ENCODE measurements around the gene KIF26A.
"Not testable (repeated sequence)": the region's sequence is repeated elsewhere in the genome, so short reads cannot be mapped to it uniquely, and the experiment has no call there.

The KIF26A gene

DNA sequence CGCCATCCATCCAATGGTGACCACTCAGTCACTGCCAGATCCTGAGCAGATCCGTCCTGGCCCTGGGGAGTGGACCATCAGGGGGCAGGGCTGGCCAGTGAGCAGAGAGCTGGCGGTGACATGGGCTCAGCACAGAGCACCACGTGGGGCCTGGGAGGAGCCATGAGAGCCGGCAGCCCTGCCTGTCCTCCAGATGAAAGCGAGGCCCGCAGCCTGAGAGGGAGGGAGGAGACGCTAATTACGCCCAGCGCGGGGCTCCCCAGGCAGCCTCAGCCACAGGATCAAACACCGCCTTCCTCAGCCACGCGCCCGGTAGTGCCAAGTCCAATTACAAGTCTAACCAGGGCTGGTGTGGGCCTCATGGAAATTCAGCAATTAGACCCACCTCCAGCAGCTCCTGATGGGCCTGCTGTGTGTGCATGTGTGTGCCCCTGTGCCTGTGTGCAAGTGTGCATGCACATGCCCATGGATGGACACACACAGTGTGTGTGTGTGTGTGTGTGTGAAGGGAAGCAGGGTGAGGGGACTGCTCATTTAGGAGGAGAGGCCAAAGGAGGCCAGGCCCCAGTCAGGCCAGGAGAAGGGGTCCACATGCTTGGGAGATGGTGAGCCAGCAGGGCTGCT is 68.0 kb downstream of the KIF26A start:
- ChIA-PET POLR2A (ENCODE audit: low non-redundant PET) (no interaction called here), CTCF (no interaction called here)
- DNase-seq (ENCODE audit: low spot score): no peak
- TF ChIP-seq, protein P1, sequence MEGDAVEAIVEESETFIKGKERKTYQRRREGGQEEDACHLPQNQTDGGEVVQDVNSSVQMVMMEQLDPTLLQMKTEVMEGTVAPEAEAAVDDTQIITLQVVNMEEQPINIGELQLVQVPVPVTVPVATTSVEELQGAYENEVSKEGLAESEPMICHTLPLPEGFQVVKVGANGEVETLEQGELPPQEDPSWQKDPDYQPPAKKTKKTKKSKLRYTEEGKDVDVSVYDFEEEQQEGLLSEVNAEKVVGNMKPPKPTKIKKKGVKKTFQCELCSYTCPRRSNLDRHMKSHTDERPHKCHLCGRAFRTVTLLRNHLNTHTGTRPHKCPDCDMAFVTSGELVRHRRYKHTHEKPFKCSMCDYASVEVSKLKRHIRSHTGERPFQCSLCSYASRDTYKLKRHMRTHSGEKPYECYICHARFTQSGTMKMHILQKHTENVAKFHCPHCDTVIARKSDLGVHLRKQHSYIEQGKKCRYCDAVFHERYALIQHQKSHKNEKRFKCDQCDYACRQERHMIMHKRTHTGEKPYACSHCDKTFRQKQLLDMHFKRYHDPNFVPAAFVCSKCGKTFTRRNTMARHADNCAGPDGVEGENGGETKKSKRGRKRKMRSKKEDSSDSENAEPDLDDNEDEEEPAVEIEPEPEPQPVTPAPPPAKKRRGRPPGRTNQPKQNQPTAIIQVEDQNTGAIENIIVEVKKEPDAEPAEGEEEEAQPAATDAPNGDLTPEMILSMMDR (conservative IDR thresholded peaks at IDR 0.05; ENCODE audit: low read depth): no peak
- no peak overlapping the region for H3K27ac ChIP-seq

DNA sequence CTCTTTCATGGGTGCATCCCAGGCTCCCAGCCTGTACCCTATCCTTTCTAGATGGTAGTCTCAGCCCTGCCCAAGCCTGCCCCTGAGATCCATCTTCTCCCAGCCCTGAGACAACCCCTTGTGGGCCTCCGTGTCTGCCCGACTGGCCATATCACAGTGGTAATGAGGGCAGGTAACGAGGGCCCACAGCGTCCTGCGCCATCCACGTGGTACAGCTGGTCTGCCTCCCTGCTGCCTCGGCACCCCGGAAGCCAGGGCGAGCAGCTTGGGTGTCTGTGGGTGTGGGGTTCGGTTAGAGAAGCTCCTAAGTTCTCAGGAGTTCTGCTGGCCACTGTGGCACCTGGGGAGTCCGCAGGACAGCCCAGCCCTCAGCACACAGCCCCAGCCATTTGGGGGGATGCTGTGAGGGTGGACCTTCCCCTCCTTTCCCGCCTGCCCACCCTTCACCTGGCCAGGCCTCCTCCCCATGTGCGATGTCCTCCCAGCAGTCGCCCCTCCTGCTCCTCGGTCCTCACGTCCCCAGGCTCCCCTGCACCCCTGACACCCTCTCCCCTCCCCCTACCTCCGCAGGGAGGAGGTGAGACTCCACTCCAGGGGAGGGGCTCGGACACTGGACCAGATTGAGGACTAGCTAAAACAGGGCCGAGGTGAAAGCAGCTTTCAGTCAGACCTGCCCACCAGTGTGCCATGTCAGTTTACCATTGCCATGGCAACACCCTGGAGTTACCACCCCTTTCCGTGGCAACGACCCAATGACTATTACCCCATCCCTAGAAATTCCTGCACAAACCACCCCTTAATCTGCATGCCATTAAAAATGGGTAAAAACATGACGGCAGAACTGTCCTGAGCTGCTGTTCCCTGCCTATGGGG is 69.0 kb downstream of the KIF26A start:
- CTCF ChIA-PET: interaction anchor here (0.6 kb wide), 1 partner anchor 70 kb away, joined by 3 read pairs; no protein-coding TSS in a partner anchor
- no peak for DNase-seq (ENCODE audit: low spot score)
- TF ChIP-seq, protein P1 (conservative IDR thresholded peaks at IDR 0.05; ENCODE audit: low read depth): no peak
- H3K27ac ChIP-seq: no peak overlapping the region
- POLR2A ChIA-PET (ENCODE audit: low non-redundant PET): interaction anchor here (1.4 kb wide), 1 partner anchor 740 kb away, joined by 3 read pairs; no protein-coding TSS in a partner anchor

DNA sequence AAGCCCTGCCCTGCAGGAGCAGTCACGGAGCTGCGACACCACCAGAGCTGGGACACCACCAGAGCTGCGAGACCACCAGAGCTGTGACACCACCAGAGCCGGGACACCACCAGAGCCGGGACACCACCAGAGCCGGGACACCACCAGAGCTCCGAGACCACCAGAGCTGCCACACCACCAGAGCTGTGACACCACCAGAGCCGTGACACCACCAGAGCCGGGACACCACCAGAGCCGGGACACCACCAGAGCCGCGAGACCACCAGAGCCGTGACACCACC is 69.6 kb downstream of the KIF26A start:
- POLR2A ChIA-PET (ENCODE audit: low non-redundant PET): interaction anchor here (1.4 kb wide), 1 partner anchor 739 kb away, joined by 3 read pairs; no protein-coding TSS in a partner anchor
- H3K27ac ChIP-seq; CTCF ChIA-PET; DNase-seq (ENCODE audit: low spot score): not testable (repeated sequence)

DNA sequence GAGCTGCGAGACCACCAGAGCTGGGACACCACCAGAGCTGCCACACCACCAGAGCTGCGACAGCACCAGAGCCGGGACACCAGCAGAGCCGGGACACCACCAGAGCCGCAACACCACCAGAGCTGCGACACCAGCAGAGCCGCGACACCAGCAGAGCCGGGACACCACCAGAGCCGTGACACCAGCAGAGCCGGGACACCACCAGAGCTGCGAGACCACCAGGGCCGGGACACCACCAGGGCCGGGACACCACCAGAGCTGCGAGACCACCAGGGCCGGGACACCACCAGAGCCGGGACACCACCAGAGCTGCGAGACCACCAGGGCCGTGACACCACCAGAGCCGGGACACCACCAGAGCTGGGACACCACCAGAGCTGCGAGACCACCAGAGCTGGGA is 69.9 kb downstream of the KIF26A start:
- DNase-seq (ENCODE audit: low spot score); H3K27ac ChIP-seq; CTCF ChIA-PET: not testable (repeated sequence)
- POLR2A ChIA-PET (ENCODE audit: low non-redundant PET): interaction anchor here (1.4 kb wide), 1 partner anchor 739 kb away, joined by 3 read pairs; no protein-coding TSS in a partner anchor

DNA sequence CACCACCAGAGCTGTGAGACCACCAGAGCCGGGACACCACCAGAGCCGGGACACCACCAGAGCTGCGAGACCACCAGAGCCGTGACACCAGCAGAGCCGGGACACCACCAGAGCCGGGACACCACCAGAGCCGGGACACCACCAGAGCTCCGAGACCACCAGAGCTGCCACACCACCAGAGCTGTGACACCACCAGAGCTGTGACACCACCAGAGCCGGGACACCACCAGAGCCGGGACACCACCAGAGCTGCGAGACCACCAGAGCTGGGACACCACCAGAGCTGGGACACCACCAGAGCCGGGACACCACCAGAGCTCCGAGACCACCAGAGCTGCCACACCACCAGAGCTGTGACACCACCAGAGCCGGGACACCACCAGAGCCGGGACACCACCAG is 70.7 kb downstream of the KIF26A start:
- H3K27ac ChIP-seq; DNase-seq (ENCODE audit: low spot score); CTCF ChIA-PET: not testable (repeated sequence)
- POLR2A ChIA-PET (ENCODE audit: low non-redundant PET): interaction anchor here (1.4 kb wide), 1 partner anchor 738 kb away, joined by 3 read pairs; no protein-coding TSS in a partner anchor

DNA sequence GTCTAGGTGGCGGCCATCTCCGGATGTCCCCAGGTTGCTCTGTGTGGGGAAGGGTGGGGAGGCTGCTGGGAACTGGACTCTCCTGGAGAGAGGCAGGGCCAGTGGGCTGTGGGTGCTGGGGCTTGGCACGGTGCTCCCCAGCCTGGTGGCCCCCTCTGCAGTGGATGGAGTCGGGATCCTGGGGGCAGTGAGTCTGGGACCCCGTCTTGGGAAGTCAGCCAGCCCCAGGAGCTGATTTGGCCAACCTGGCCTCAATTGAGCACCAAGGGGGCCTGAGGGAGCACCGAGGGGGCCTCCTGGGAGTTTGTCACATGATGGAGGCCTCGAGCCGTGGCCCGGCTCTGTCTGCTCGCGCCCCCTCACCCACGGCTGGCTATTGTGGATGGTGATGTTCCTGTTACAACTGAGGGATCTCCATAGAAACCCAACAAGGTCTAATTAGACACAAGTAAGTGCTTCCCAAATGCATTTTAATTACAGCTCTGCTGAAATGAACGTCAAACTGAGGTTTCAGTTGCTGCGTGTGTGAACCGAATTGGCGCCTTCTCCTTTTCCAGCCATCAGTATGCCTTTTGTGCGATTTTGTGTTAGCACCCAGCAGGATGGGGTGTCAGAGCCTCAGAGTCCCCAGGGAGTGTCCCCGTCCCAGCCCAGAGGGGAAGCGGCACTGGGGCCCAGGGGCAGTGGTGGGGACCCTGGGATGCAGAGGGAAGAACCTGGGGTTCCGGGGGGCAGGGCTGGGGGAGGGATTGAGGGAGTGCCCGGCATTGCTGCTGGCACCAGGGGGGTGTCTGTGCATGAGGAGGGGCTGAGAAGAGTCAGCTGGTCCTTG is 71.8 kb downstream of the KIF26A start:
- ChIA-PET POLR2A (ENCODE audit: low non-redundant PET) (no interaction called here), CTCF (interaction anchor here (0.5 kb wide), 1 partner anchor 22 kb away, joined by 3 read pairs; no protein-coding TSS in a partner anchor)

DNA sequence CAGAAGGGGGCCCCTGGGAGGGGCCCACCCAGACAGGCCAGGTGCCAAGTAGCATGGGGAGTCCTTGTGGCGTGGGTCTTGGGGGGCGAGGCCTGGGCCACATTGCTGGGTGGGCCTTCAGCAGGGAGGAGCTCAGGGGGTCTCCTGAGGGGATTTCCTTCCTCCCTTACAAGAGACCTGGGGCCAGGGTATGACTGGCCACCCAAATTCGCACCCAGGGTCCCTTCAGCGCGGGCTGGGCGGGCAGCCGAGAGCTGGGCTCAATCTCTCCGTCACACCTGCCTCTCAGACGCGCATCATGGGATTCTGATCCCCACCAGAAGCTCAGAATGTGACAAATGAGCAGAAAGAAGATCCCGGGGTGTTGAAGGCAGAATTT is 72.4 kb downstream of the KIF26A start:
- ChIA-PET POLR2A (ENCODE audit: low non-redundant PET) (no interaction called here), CTCF (interaction anchor here (0.5 kb wide), 1 partner anchor 23 kb away, joined by 3 read pairs; no protein-coding TSS in a partner anchor)
- DNase-seq (ENCODE audit: low spot score): no peak
- TF ChIP-seq, protein P1 (conservative IDR thresholded peaks at IDR 0.05; ENCODE audit: low read depth): no peak
- H3K27ac ChIP-seq: no peak overlapping the region

More for the DNA sequence above, 71.8 kb downstream of the KIF26A start:
- TF ChIP-seq, protein P1 (conservative IDR thresholded peaks at IDR 0.05; ENCODE audit: low read depth): no peak
- H3K27ac ChIP-seq: no peak overlapping the region
- no peak for DNase-seq (ENCODE audit: low spot score)

Measured in RWPE1 (cell line).